ENCODE measurements around the gene LRRC8D.

Gene LRRC8D

GRCh38 chr1:89810302-89810701 is 10.5 kb upstream of the LRRC8D start:
- Histone ChIP-seq H3K9me3 (ENCODE audit: control insufficient read depth, low read length) (no peaks in the 10 kb centered on the region), H3K36me3 (ENCODE audit: control insufficient read depth in 1 of 2, insufficient read depth in 2 of 2, low read depth in 1 of 2, low read length in 2 of 2) (no peaks in the 10 kb centered on the region), H2BK15ac (ENCODE audit: low read depth, poor library complexity, severe bottlenecking) (no peak overlapping the region), H2BK120ac (ENCODE audit: low read depth, low read length) (no peak overlapping the region), H3K79me1 (replicated peaks; ENCODE audit: low read length, poor library complexity, severe bottlenecking) (no peaks in the 10 kb centered on the region), H2AK5ac (ENCODE audit: low read length, severe bottlenecking) (no peak overlapping the region), H2BK12ac (ENCODE audit: low read length in 2 of 2) (no peak overlapping the region), H3K4me1 (ENCODE audit: control insufficient read depth, insufficient read depth, low read depth, low read length) (peaks cover 6% of the 10 kb centered on the region), H3K27me3 (ENCODE audit: control insufficient read depth in 1 of 2, insufficient read depth in 1 of 2, low read length in 2 of 2) (peaks cover 0 to 4% of the 10 kb centered on the region in 2 experiments), H3K4me2 (ENCODE audit: low read length, poor library complexity, severe bottlenecking) (no peak overlapping the region), H2AFZ (ENCODE audit: low read depth, low read length) (no peak overlapping the region), H3K9ac (ENCODE audit: low read length) (no peak overlapping the region), H2BK5ac (ENCODE audit: low read depth, low read length, poor library complexity, severe bottlenecking) (no peak overlapping the region), H3K23ac (ENCODE audit: low read length in 2 of 2) (no peak overlapping the region), H3K14ac (ENCODE audit: low read length in 2 of 2) (peak overlapping the region in 1 of 2 experiments; percentile 89), H3K4me3 (ENCODE audit: insufficient read depth in 1 of 2, low read depth in 1 of 2, low read length in 2 of 2) (no peak overlapping the region), H3K18ac (ENCODE audit: low read depth in 1 of 2, low read length in 2 of 2) (peak overlapping the region in 1 of 2 experiments; percentile 60), H4K8ac (ENCODE audit: low read length) (no peak overlapping the region), H3K27ac (ENCODE audit: low read length, poor library complexity, severe bottlenecking) (no peak overlapping the region), H4K91ac (ENCODE audit: low read length) (no peak overlapping the region), H3K4ac (ENCODE audit: low read depth in 1 of 2, low read length in 2 of 2) (no peak overlapping the region)
- WGBS, result 50% methylated on average over 1 of the region's 1 CpG
- DNase-seq, result no peak

- H3K18ac ChIP-seq (ENCODE audit: low read depth in 1 of 2, low read length in 2 of 2), result no peak overlapping the region
- H3K79me1 ChIP-seq (replicated peaks; ENCODE audit: low read length, poor library complexity, severe bottlenecking), result no peaks in the 10 kb centered on the region
- H2AFZ ChIP-seq (ENCODE audit: low read depth, low read length), result no peak overlapping the region
- H3K27me3 ChIP-seq (ENCODE audit: control insufficient read depth in 1 of 2, insufficient read depth in 1 of 2, low read length in 2 of 2), result peaks cover 0 to 4% of the 10 kb centered on the region in 2 experiments
- no peak overlapping the region for H2BK5ac ChIP-seq (ENCODE audit: low read depth, low read length, poor library complexity, severe bottlenecking)
- no peak overlapping the region for H2BK15ac ChIP-seq (ENCODE audit: low read depth, poor library complexity, severe bottlenecking)
- no peak overlapping the region for H2AK5ac ChIP-seq (ENCODE audit: low read length, severe bottlenecking)
- H4K91ac ChIP-seq (ENCODE audit: low read length), result no peak overlapping the region
- no peak overlapping the region for H3K4ac ChIP-seq (ENCODE audit: low read depth in 1 of 2, low read length in 2 of 2)
- no peak overlapping the region for H3K14ac ChIP-seq (ENCODE audit: low read length in 2 of 2)
- no peak overlapping the region for H3K27ac ChIP-seq (ENCODE audit: low read length, poor library complexity, severe bottlenecking)
- H3K4me1 ChIP-seq (ENCODE audit: control insufficient read depth, insufficient read depth, low read depth, low read length), result peaks cover 6% of the 10 kb centered on the region
- DNase-seq, result no peak
- no peak overlapping the region for H2BK120ac ChIP-seq (ENCODE audit: low read depth, low read length)
- no peaks in the 10 kb centered on the region for H3K9me3 ChIP-seq (ENCODE audit: control insufficient read depth, low read length)
- no peak overlapping the region for H3K4me2 ChIP-seq (ENCODE audit: low read length, poor library complexity, severe bottlenecking)
- no peak overlapping the region for H3K9ac ChIP-seq (ENCODE audit: low read length)
- no peak overlapping the region for H3K4me3 ChIP-seq (ENCODE audit: insufficient read depth in 1 of 2, low read depth in 1 of 2, low read length in 2 of 2)
- no peak overlapping the region for H4K8ac ChIP-seq (ENCODE audit: low read length)
- no peak overlapping the region for H2BK12ac ChIP-seq (ENCODE audit: low read length in 2 of 2)
- H3K23ac ChIP-seq (ENCODE audit: low read length in 2 of 2), result no peak overlapping the region
- H3K36me3 ChIP-seq (ENCODE audit: control insufficient read depth in 1 of 2, insufficient read depth in 2 of 2, low read depth in 1 of 2, low read length in 2 of 2), result no peaks in the 10 kb centered on the region
- 100% methylated on average over 1 of the region's 1 CpG for WGBS
These were observed 10.0 kb upstream of the LRRC8D start for GRCh38 chr1:89810880-89811279.

- WGBS, result 6% methylated on average over 1 of the region's 1 CpG
- Histone ChIP-seq H3K4ac (ENCODE audit: low read depth in 1 of 2, low read length in 2 of 2) (no peak overlapping the region), H3K36me3 (ENCODE audit: control insufficient read depth in 1 of 2, insufficient read depth in 2 of 2, low read depth in 1 of 2, low read length in 2 of 2) (no peaks in the 10 kb centered on the region), H2BK120ac (ENCODE audit: low read depth, low read length) (no peak overlapping the region), H2BK12ac (ENCODE audit: low read length in 2 of 2) (no peak overlapping the region), H3K4me2 (ENCODE audit: low read length, poor library complexity, severe bottlenecking) (no peak overlapping the region), H3K4me3 (ENCODE audit: insufficient read depth in 1 of 2, low read depth in 1 of 2, low read length in 2 of 2) (no peak overlapping the region), H4K8ac (ENCODE audit: low read length) (no peak overlapping the region), H2AFZ (ENCODE audit: low read depth, low read length) (no peak overlapping the region), H3K4me1 (ENCODE audit: control insufficient read depth, insufficient read depth, low read depth, low read length) (peaks cover 5% of the 10 kb centered on the region), H3K27ac (ENCODE audit: low read length, poor library complexity, severe bottlenecking) (no peak overlapping the region), H3K27me3 (ENCODE audit: control insufficient read depth in 1 of 2, insufficient read depth in 1 of 2, low read length in 2 of 2) (peaks cover 0 to 9% of the 10 kb centered on the region in 2 experiments), H2AK5ac (ENCODE audit: low read length, severe bottlenecking) (no peak overlapping the region), H4K91ac (ENCODE audit: low read length) (no peak overlapping the region), H3K23ac (ENCODE audit: low read length in 2 of 2) (no peak overlapping the region), H3K14ac (ENCODE audit: low read length in 2 of 2) (no peak overlapping the region), H3K79me1 (replicated peaks; ENCODE audit: low read length, poor library complexity, severe bottlenecking) (no peaks in the 10 kb centered on the region), H2BK5ac (ENCODE audit: low read depth, low read length, poor library complexity, severe bottlenecking) (no peak overlapping the region), H3K18ac (ENCODE audit: low read depth in 1 of 2, low read length in 2 of 2) (peak overlapping the region in 1 of 2 experiments; percentile 80), H2BK15ac (ENCODE audit: low read depth, poor library complexity, severe bottlenecking) (no peak overlapping the region), H3K9me3 (ENCODE audit: control insufficient read depth, low read length) (no peaks in the 10 kb centered on the region), H3K9ac (ENCODE audit: low read length) (no peak overlapping the region)
- DNase-seq, result peak; percentile 89
These were observed 7.8 kb upstream of the LRRC8D start for GRCh38 chr1:89812992-89813391.

- Histone ChIP-seq H2AK5ac (ENCODE audit: low read length, severe bottlenecking) (no peak overlapping the region), H3K23ac (ENCODE audit: low read length in 2 of 2) (no peak overlapping the region), H3K4me2 (ENCODE audit: low read length, poor library complexity, severe bottlenecking) (no peak overlapping the region), H3K27ac (ENCODE audit: low read length, poor library complexity, severe bottlenecking) (no peak overlapping the region), H3K36me3 (ENCODE audit: control insufficient read depth in 1 of 2, insufficient read depth in 2 of 2, low read depth in 1 of 2, low read length in 2 of 2) (no peaks in the 10 kb centered on the region), H4K8ac (ENCODE audit: low read length) (no peak overlapping the region), H3K9me3 (ENCODE audit: control insufficient read depth, low read length) (no peaks in the 10 kb centered on the region), H2BK12ac (ENCODE audit: low read length in 2 of 2) (peak overlapping the region in 1 of 2 experiments; percentile 35), H2BK15ac (ENCODE audit: low read depth, poor library complexity, severe bottlenecking) (no peak overlapping the region), H3K79me1 (replicated peaks; ENCODE audit: low read length, poor library complexity, severe bottlenecking) (no peaks in the 10 kb centered on the region), H4K91ac (ENCODE audit: low read length) (no peak overlapping the region), H3K9ac (ENCODE audit: low read length) (no peak overlapping the region), H2AFZ (ENCODE audit: low read depth, low read length) (no peak overlapping the region), H3K27me3 (ENCODE audit: control insufficient read depth in 1 of 2, insufficient read depth in 1 of 2, low read length in 2 of 2) (peaks cover 0 to 17% of the 10 kb centered on the region in 2 experiments), H3K18ac (ENCODE audit: low read depth in 1 of 2, low read length in 2 of 2) (no peak overlapping the region), H3K4me3 (ENCODE audit: insufficient read depth in 1 of 2, low read depth in 1 of 2, low read length in 2 of 2) (no peak overlapping the region), H3K14ac (ENCODE audit: low read length in 2 of 2) (no peak overlapping the region), H3K4ac (ENCODE audit: low read depth in 1 of 2, low read length in 2 of 2) (peak overlapping the region in 1 of 2 experiments; percentile 6), H2BK5ac (ENCODE audit: low read depth, low read length, poor library complexity, severe bottlenecking) (no peak overlapping the region), H2BK120ac (ENCODE audit: low read depth, low read length) (no peak overlapping the region), H3K4me1 (ENCODE audit: control insufficient read depth, insufficient read depth, low read depth, low read length) (no peaks in the 10 kb centered on the region)
- WGBS, result no CpG with 5 or more reads among the region's 1 CpG
- no peak for DNase-seq
These were observed 5.8 kb upstream of the LRRC8D start for GRCh38 chr1:89815040-89815439.
